GM06990 (cell line): ENCODE measurements around the gene KCND2.

Experiments
- DNase-seq: peaks from one replicate; pipeline ENCODE4 v3.0.0-alpha.2; 2011; ENCODE audit not compliant: insufficient read length; ENCODE audit errors: extremely low read depth
- H3K27me3 ChIP-seq: replicated peaks from 2 replicates; pipeline ENCODE4 v1.6.0; 2011; ENCODE audit warnings: low read length; ENCODE audit not compliant: control insufficient read depth, insufficient read depth
- H3K36me3 ChIP-seq: 2 replicates; pipeline ENCODE4 v1.5.1; 2011; ENCODE audit warnings: low read length; ENCODE audit not compliant: control insufficient read depth, insufficient read depth
- H3K4me3 ChIP-seq: replicated peaks from 2 replicates; pipeline ENCODE4 v1.5.1; 2011; ENCODE audit warnings: low read depth, mild to moderate bottlenecking, control low read depth, low read length
- CTCF ChIP-seq: IDR thresholded peaks from 2 replicates; pipeline ENCODE4 v1.5.1; 2011; ENCODE audit warnings: low read length, control low read depth, mild to moderate bottlenecking, inconsistent platforms; ENCODE audit not compliant: insufficient read depth, poor library complexity, severe bottlenecking

Gene KCND2

GRCh38 chr7:120436487-120437060 is 163.6 kb downstream of the KCND2 start:
- H3K27me3 ChIP-seq: no peaks in the 10 kb centered on the region

GRCh38 chr7:120441850-120442249 is 168.9 kb downstream of the KCND2 start:
- no peak for TF ChIP-seq CTCF
- DNase-seq: peak; percentile 39
- no peak overlapping the region for H3K4me3 ChIP-seq
- no peaks in the 10 kb centered on the region for H3K27me3 ChIP-seq
- H3K36me3 ChIP-seq: peaks cover 3% of the 10 kb centered on the region

More at GRCh38 chr7:120436487-120437060, 163.6 kb downstream of the KCND2 start:
- Histone ChIP-seq H3K36me3 (peaks cover 1% of the 10 kb centered on the region; the same call in 1 of the 2 replicates), H3K4me3 (no peak overlapping the region)
- TF ChIP-seq CTCF: no peak
- DNase-seq: no peak

GRCh38 chr7:120442838-120443237 is 169.9 kb downstream of the KCND2 start:
- DNase-seq: peak; percentile 40
- Histone ChIP-seq H3K4me3 (no peak overlapping the region), H3K36me3 (peaks cover 3% of the 10 kb centered on the region), H3K27me3 (no peaks in the 10 kb centered on the region)
- TF ChIP-seq CTCF: no peak

GRCh38 chr7:120444650-120445049 is 171.7 kb downstream of the KCND2 start:
- H3K4me3 ChIP-seq: no peak overlapping the region
- no peak for DNase-seq
- no peak for TF ChIP-seq CTCF
- H3K27me3 ChIP-seq: no peaks in the 10 kb centered on the region
- peaks cover 3% of the 10 kb centered on the region for H3K36me3 ChIP-seq

- Histone ChIP-seq H3K27me3 (no peaks in the 10 kb centered on the region), H3K36me3 (peaks cover 3% of the 10 kb centered on the region), H3K4me3 (no peak overlapping the region)
- TF ChIP-seq CTCF: no peak
- no peak for DNase-seq
Observed at GRCh38 chr7:120445276-120445675, 172.3 kb downstream of the KCND2 start.

GRCh38 chr7:120452665-120453064 is 179.7 kb downstream of the KCND2 start:
- H3K36me3 ChIP-seq: peaks cover 16% of the 10 kb centered on the region
- DNase-seq: no peak
- H3K27me3 ChIP-seq: no peaks in the 10 kb centered on the region
- TF ChIP-seq CTCF: no peak
- no peak overlapping the region for H3K4me3 ChIP-seq
